GM21825 (cell line): ENCODE data around the gene KRT82.
"Not testable (repeated sequence)": the region's sequence is repeated elsewhere in the genome, so short reads cannot be mapped to it uniquely, and the experiment has no call there.

Experiments
- ATAC-seq: cut with Tn5 transposase; IDR thresholded peaks from one replicate; pipeline ENCODE4 v1.9.1; 2021; ENCODE audit warnings: mild to moderate bottlenecking, moderate library complexity; ENCODE audit not compliant: unreplicated experiment

Gene KRT82

DNA sequence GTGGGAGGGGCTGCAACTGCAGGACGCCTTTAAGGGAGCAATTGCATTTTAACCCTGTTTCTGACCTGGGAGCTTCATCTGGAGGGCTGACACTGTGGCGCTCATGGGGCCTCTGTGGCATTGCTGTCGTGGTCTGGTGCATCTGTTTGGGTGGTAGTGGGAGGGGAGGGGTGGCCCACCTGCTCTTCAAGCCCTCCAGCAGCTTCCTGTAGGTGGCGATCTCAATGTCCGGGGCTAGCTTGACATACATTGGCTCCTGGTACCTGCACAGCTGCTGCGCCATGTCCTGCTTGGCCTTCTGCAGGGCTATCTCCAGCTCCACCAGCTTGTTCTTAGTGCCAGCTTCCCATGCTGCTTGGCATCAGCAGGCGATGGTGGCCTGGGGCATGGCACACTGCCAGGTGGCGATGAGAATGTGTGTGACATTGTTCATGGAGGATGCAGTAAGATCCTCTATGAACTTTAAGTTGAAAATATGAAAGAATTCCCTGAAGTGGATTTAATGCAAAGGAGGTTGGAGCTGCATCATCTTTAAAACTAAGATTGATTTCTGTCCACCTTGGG, 7.7 kb upstream of the KRT82 start:
- ATAC-seq = no peak

DNA sequence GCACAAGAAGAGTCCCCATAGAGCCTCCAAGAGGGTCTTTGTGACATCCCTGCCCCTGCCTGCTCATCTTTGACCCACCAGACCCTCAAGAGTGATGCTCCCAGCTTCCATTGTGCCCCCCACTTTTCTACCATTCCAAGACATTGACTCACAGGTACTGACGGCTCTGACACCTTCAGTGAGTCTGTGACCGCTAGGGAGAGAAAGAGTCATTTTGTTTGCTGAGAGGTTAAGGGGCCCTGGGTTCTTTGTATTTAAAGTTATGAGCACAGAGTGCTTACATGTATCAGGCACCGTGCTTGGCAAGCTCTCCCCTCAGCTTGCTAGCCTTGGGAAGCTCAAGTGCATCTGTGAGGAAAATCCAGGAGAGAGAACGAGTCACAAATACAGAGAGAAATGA, 7.1 kb upstream of the KRT82 start:
- no peak for ATAC-seq

DNA sequence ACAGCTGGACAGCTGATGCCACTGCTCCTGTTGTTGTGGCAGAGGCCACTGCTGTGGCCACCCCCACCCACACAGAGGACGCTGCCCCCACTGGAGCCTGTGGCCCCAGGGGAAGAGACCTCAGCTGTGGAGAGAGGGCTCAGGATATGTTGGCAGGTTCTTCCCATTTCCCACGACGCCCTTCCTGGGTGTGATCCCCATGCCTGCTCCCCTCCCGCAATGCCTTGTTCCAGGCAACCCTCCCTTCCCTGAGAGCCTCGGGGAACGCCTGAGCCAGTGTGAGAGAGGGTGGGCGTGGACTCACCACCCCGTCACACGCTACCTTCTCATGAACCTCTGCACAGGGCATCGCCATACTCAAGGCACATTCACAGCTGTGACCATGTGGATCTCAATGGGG, 5.7 kb upstream of the KRT82 start:
- ATAC-seq = no peak

DNA sequence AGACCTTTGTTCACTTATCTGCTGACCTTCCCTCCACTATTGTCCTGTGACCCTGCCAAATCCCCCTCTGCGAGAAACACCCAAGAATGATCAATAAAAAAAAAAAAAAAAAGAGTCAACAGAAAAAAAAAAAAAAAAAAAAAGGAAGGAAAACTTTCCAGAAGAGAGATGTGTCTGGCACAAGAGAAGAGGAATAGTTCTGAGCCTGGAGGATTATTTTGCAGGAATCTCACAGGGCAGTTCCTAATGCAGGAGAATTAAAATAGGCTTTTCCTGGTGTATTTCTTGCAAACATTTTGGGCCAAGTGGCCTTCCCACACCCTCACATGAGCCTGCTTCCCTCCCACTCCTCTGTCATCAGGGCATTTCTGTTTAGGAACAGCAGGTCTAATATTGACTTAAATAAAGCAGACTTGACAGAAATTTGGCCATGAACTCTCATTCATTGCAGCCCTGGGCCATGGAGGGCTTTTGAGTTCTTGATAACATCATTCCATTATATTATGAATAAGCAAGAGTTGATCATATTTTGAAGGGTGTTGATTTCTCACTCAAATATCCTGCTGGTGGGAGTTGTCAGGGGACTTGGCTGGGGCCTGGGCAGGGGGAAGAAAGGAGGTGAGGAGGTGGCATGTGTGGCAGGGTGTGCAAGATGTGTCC, 4.6 kb upstream of the KRT82 start:
- ATAC-seq = not testable (repeated sequence)

DNA sequence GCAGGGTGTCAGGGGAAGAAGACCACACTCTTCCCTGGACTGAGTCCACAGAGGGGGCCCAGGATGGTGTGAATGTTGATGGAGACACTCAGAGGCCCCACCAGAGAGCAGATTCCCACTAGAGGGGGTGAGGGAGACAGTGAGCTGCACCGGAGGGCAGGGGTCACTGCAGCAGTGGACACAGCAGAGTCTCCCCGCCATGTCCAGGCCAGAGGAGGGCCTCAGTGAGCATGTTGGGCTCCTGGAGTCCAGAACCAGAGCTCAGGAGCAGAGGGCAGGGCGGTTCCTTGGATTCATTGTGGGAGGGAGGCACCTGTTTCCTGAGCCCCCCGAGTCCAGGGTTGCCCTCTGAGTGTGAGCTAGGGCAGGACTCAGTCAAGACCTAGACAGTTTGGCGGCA, 1.8 kb upstream of the KRT82 start:
- ATAC-seq = no peak

DNA sequence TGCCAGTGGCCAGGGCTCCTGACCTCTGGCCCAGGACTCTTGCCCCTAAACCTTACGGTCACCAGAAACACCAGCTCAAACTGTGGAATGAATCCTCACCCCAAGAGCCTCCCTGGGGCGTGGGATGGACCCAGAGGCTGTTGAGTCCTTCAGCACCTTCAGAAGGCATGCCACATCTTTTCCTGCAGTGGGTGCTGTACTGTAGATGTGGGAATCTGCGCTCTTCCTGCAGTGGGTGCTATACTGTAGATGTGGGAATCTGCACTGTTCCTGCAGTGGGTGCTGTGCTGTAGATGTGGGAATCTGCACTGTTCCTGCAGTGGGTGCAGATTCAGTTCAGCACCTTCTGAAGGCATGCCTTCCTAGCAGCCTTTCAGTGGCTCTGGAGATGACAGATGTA, 1.2 kb downstream of the KRT82 start:
- ATAC-seq = no peak

DNA sequence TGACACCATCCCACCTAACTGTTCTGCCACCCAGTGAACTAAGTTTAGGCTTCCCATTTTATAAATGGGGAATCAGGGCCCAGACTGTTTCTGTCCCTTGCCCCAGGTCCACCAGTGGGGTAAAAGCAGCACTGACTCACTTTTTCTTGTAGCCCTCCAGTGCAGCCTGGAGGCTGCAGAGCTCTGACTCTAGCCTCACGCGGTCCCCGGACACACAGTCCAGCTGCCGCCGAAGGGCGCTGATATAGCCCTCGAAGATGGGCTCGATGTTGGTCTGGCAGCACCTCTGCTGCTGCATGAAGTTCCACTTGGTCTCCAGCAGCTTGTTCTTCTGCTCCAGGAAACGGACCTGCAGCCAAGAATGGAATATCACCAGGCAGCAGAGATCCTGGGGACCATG, 2.6 kb downstream of the KRT82 start:
- no peak for ATAC-seq

DNA sequence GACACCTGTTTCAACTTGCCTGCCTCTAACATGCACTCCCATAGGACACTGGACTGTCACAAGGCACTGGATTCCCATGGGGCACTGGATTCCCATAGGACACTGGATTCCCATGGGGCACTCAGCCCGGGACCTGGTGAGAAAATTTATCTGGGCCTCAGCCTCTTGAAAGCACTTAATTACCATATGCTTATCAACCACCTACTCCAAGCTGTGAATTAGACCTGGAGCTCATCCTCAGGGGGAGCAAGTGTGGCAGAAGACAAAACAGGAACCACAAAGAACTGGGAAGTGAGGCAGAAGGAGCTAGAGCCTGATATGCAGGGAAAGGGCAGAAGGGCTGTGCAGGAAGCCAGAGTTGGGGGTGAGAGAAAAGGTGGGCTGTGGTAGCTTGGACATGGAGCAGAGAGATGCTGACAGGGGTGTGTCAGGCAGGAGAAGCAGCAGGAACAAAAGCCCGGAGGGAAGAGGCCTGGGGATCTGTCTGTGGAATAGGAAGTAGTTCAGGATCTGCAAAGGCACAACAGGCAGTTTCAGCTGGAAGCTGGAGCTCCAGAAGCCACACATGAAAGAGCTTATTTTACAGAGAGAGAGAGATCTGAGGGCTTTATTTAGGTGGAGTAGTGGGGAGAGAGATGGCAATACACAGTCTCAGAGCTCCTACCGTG, 3.1 kb downstream of the KRT82 start:
- ATAC-seq = no peak

DNA sequence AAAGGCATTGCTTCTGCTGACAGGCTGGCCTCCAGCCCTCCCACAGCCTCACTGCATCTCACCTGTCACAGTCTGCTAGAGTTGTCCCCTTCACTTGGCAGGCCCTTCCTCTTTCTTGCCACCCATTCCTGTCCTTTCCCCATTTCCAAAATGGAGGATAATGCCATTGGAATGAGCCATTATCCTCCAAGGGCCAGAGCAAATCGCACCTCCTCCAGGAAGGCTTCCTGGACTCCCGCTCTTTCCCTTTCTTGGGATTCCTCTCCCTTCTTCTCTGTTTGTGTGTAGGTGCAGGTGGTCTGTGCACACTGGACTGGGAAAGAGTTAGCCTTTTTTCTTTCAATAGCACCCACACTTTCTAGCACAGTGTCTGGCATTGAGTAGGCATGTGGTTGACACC, 3.8 kb downstream of the KRT82 start:
- no peak for ATAC-seq

DNA sequence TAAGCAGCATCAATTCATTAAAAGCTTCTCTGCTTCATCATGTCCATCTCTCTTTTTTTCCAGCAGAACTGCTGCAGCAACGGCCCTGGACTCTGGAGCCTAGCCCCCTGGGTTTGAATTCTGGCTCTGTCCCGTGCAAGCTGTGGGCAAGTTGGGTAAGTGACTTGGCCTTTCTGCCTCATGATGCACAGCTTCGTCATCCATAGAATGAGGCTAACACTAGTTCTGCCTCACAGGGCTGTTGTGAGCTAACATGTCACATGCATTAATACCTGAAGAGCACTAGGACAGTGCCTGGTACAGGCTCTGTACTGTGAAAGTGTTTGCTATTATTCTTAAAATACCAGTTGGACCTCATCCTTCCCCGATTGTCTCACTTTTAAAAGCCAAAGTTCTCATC, 4.2 kb downstream of the KRT82 start:
- no peak for ATAC-seq

DNA sequence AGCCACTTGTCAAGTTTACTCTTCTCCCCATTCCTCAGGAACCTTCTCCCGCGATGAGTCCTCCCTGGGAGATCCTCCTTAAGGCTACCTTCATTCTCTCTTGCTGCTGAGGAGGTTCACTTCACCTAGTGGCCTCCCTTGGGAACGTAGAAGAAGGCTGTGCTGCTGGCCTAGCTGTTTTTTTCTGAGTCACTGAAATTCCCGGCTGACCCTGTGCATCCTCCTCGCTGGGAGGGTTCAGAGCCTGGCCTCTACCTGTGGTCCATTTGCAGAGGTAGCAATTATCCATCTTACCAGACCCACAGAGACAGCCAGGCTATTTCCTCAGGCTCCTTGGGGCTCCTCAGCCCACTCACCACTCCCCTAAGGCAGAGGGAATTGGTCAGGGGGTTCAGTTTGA, 4.6 kb downstream of the KRT82 start:
- ATAC-seq = no peak

DNA sequence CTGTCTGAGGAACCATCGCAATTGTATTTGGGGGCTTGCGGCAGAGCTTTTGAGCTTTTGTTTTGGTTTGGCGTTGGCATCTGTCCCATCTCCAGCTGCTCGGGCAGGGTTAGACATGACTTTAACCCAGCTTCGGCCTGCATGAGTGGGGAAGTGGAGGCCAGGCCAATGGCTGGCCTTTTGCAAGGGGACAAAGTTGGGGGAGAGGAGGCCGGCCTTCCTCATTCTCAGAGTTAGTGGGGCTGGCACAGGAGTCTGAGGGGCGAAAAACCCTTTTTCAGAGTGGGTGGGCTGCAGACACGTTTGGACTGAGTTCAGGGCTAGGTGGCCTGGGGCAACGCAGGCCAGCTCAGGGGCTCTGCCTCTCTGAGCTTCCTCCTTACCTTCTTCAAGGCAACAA, 5.2 kb downstream of the KRT82 start:
- no peak for ATAC-seq

DNA sequence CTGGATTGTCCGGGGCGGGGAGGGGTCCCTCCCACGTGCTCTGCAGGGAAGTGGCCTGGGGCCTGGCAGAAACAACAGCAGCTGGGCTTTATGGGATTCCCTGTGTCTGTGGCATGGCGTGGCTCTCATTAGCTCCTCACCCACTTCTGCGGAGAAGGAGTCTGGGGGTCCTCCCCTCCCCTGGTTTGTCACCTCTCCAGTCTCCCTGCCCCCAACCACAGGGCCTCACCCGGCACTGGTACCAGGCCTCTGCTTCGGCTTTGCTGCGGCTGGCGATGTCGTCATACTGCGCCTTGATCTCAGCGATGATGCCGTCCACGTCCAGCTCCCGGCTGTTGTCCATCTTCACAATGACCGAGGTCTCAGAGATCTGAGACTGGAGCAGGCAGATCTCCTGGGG, 6.4 kb downstream of the KRT82 start:
- no peak for ATAC-seq

DNA sequence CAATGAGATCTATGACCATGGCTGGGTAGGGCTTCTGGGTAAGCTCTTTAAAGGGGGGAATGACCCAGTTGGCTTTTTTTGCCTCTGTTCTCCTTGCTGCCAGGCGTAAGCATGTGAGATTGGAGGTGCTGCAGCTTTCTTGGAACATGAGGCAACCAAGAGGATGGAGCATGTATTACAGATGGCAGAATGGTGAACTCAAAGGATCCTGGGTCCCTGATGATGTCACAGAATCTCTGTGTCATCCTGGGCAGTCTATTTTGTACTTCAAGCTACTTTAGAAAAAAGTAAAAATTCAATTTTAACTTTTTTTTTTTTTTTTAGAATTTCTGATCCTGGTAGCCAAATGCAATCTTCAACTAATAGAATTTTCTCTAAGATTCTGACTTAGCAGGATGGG, 8.0 kb downstream of the KRT82 start:
- ATAC-seq = no peak

DNA sequence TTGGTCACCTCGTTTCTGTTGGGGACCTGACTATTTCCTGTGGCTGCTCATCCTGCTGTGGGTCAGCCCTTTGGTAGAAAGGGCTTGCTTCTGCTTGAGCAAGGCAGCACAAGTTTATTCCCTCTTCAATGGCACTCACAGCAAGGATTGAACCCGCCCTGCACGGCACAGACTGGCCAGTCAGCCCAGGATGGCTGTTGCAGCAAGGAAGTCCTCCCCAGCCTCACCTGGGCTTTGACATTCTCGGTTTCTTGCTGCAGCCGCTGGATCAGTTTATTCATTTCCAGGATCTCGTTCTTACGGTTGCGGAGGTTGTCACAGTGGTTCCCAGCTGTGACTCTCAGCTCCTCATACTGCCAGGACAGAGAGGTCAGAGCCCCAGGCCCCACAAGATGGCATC, 9.5 kb downstream of the KRT82 start:
- no peak for ATAC-seq

DNA sequence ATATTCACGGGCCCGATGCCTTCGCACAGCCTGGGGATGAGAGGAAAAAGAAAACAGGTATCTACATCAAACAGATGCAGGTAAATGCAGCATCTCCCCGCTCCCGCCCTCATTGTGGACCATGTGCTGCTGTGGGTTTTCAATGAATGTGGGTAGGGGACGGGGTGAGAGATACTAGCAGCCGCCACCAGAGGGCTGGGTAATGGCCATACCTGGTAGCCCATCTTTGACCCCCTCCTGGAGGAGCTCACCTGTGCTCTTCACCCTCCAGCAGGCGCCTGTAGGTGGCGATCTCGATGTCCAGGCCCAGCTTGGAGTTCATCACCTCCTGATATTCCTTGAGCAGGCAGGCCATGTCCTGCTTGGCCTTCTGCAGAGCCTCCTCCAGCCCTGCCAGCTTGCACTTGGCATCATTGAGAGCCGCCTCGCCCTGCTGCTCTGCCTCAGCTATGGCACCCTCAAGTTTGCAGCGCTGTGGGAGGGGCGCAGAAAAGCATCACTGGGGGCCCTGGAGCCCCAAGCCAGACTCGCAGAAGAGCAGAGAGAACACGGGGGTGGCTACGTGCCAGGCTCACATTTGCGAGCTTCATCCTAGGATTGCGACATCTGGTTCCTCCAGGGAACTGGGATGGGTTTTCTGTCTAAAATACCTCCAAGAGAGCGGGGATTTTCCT, 10.2 kb downstream of the KRT82 start:
- no peak for ATAC-seq

DNA sequence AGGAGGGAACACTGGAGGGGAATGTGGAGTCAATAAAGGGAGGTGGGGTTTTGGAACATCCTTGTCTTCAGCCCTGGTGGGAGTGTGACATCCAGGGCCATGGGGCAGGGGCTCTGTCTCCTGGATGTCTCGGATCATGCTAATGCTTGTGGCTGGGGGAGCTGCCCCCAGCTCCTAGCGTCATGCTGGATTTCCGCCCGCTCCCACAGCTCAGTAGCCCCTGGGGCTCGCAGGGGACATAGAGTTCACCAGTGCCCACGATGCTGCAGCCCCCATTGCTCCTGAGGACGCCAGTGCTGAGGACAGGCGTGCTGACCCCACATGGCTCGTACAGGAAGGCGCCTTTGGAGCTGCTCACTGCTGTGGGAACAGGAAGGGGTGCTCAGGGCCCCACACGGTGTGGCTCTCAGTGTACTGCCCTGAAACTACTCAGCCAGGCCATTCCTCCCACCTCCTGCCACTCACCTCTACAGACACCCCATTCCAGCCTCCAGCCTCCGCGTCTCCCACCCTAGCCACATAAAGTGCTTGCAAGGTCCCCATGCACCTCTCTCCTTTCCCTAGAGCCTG, 11.2 kb downstream of the KRT82 start:
- no peak for ATAC-seq

DNA sequence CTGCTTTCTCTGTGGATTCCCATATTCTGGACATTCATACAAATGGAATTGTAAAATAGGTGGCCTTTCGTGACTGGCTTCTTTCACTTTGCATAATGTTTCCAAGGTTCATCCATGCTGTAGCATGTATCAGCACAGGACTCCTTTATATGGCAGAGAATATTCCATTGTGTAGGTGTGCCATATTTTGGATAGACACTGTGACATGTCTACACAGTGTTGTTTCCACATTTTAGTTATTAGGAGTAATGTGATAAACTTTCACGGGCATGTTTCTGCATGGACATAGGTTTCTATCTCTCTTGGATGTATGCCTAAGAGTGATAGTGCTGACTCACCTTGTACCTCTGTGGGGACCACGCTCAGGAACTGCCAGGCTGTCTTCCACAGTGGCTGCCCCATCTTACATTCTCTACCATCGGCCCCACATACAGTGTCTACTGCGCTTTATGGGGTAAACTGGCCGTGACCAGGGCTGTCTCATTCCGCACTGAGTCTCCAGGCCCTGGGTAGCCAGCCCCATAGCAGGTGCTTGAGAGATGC, 13.6 kb downstream of the KRT82 start:
- no peak for ATAC-seq

DNA sequence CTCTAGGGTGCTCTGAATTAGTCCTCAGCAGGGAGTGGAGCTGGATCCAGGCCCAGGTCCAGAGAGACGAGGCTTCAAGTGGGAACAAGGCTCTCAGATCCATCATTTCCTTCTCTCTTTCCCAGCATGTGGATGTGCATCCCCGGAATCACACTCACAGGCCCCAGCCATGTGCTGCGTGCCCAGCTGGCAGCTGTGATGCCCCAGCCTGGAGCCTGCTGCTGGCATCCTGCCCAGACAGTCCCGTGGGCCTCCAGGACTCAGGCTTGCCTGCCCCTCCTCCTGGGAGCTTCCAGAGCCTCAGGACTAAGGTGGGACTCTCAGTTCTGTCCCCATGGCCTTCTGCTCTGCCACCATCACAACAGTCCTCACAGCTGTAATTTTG, 14.5 kb downstream of the KRT82 start:
- ATAC-seq = no peak

DNA sequence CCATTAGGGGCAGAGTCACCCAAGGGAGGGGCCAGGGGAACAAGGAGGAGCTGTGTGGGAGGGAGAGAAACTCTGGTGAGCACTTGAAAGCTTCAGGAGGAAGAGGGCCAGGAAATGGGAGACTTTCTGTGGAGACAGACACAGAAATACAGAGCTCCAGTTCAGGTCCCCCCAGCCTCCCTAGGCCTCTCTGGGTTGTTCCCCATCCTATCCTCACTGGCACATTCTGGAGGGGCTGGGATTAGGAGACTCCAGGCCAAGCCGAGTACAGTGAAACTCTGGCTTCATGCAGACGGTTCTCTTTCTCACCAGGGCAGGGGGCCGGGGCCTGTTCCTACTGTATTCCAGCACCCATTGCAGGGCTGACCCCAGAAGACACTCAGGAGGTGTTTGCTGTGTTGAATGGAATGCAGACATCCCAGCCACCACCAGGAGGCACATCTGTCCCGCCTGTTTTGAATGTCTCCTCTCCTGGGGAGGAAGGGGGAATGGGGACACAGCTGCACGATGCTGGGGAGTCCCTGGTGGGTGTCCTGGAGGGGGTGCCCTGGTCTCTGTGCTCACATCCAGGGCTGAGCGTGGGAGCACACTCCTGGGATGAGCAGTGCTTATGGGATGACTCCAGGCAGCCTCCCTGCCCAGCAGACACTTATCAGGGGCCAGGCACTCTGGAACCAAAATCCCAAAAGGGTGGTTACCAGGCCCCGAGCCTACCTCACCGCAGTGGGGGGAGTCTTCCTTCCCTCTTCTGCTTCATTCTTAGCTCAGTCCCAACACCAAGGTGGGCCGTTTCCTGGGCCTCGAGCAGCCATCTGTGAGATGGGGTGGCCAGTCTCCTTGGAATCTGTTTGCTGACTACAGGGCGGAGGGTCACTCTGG, 15.2 kb downstream of the KRT82 start:
- no peak for ATAC-seq
